Measurements from ENCODE around the gene C2CD4C. TPM values are rescaled to one million over a fixed set of nuclear protein-coding genes. Genes with fewer than 3 reads are reported as not detected.
"Not testable (repeated sequence)": the region's sequence is repeated elsewhere in the genome, so short reads cannot be mapped to it uniquely, and the experiment has no call there.

Gene C2CD4C
- polyA plus RNA-seq, 1 donor, result 1.3 TPM

- DNase-seq, result no peak
Measured at GRCh38 chr19:398719-399118, 10.2 kb downstream of the C2CD4C start.

GRCh38 chr19:397941-398706 lies 10.8 kb downstream of the C2CD4C start:
- no peak for DNase-seq

GRCh38 chr19:397321-397720 lies 11.6 kb downstream of the C2CD4C start:
- no peak for DNase-seq

- no peak for DNase-seq
Measured at GRCh38 chr19:395467-395866, 13.5 kb downstream of the C2CD4C start.

GRCh38 chr19:394857-395256 lies 14.1 kb downstream of the C2CD4C start:
- not testable (repeated sequence) for DNase-seq

- DNase-seq, result not testable (repeated sequence)
Measured at GRCh38 chr19:393560-393959, 15.4 kb downstream of the C2CD4C start.

GRCh38 chr19:392375-392970 lies 16.5 kb downstream of the C2CD4C start:
- DNase-seq, result no peak

- no peak for DNase-seq
Measured at GRCh38 chr19:391726-392374, 17.1 kb downstream of the C2CD4C start.

GRCh38 chr19:391207-391557 lies 17.8 kb downstream of the C2CD4C start:
- DNase-seq, result no peak

GRCh38 chr19:390386-391206 lies 18.4 kb downstream of the C2CD4C start:
- no peak for DNase-seq

- DNase-seq, result no peak
Measured at GRCh38 chr19:389935-390289, 19.0 kb downstream of the C2CD4C start.

GRCh38 chr19:389255-389934 lies 19.6 kb downstream of the C2CD4C start:
- no peak for DNase-seq

- no peak for DNase-seq
Measured at GRCh38 chr19:388691-389090, 20.3 kb downstream of the C2CD4C start.

- no peak for DNase-seq
Measured at GRCh38 chr19:387777-388176, 21.2 kb downstream of the C2CD4C start.

GRCh38 chr19:386632-387301 lies 22.2 kb downstream of the C2CD4C start:
- DNase-seq, result not testable (repeated sequence)

- DNase-seq, result not testable (repeated sequence)
Measured at GRCh38 chr19:386189-386588, 22.8 kb downstream of the C2CD4C start.

- DNase-seq, result no peak
Measured at GRCh38 chr19:384799-385169, 24.2 kb downstream of the C2CD4C start.

GRCh38 chr19:383922-384798 lies 24.8 kb downstream of the C2CD4C start:
- no peak for DNase-seq

GRCh38 chr19:383040-383439 lies 25.9 kb downstream of the C2CD4C start:
- no peak for DNase-seq

- not testable (repeated sequence) for DNase-seq
Measured at GRCh38 chr19:382578-382977, 26.4 kb downstream of the C2CD4C start.

- DNase-seq, result not testable (repeated sequence)
Measured at GRCh38 chr19:381901-382300, 27.0 kb downstream of the C2CD4C start.
